ENCODE data around the gene EIF5A2.

Gene EIF5A2

GRCh38 chr3:170852324-170852723 lies 56.1 kb downstream of the EIF5A2 start:
- ATAC-seq (no peak), DNase-seq (no peak)

GRCh38 chr3:170848292-170848917 lies 60.0 kb downstream of the EIF5A2 start:
- DNase-seq = no peak
- no peak for ATAC-seq

GRCh38 chr3:170844377-170844776 lies 64.1 kb downstream of the EIF5A2 start:
- DNase-seq = no peak
- ATAC-seq = no peak

- no peak for ATAC-seq
- no peak for DNase-seq
Observed at GRCh38 chr3:170840291-170840859, 68.1 kb downstream of the EIF5A2 start.

GRCh38 chr3:170839518-170840100 lies 68.8 kb downstream of the EIF5A2 start:
- DNase-seq = no peak
- ATAC-seq = no peak
